Duodenal mucosa (tissue), 2 donors: ENCODE data around the gene SYCP3.
"Not testable (repeated sequence)": the region's sequence is repeated elsewhere in the genome, so short reads cannot be mapped to it uniquely, and the experiment has no call there.

Source experiments
- H3K27ac ChIP-seq: one replicate; pipeline ENCODE4 v1.7.0; 2013; ENCODE audit warnings: low read depth, low read length
- H3K27me3 ChIP-seq, 2 donors: one replicate each; pipeline ENCODE4 v1.7.0; 2013; ENCODE audit warnings: low read length in 2 of 2, control low read depth in 1 of 2; ENCODE audit not compliant: insufficient read depth in 2 of 2, control insufficient read depth in 1 of 2
- H3K36me3 ChIP-seq, 2 donors: one replicate each; pipeline ENCODE4 v1.7.0; 2013; ENCODE audit warnings: low read length in 2 of 2, control low read depth in 1 of 2; ENCODE audit not compliant: insufficient read depth in 2 of 2, control insufficient read depth in 1 of 2
- H3K4me1 ChIP-seq, 2 donors: one replicate each; pipeline ENCODE4 v1.7.0; 2013; ENCODE audit warnings: low read length in 2 of 2, control low read depth in 1 of 2; ENCODE audit not compliant: insufficient read depth in 2 of 2, control insufficient read depth in 1 of 2
- H3K4me3 ChIP-seq, 2 donors: one replicate each; pipeline ENCODE4 v1.7.0; 2013; ENCODE audit warnings: low read length in 2 of 2, low read depth in 1 of 2
- H3K9ac ChIP-seq, 2 donors: one replicate each; pipeline ENCODE4 v1.7.0; 2013; ENCODE audit warnings: low read length in 2 of 2, low read depth in 1 of 2
- H3K9me3 ChIP-seq, 2 donors: one replicate each; pipeline ENCODE4 v1.7.0; 2013; ENCODE audit warnings: low read length in 2 of 2, control low read depth in 1 of 2; ENCODE audit not compliant: control insufficient read depth in 1 of 2

SYCP3 gene

GRCh38 chr12:101691503-101692096, 47.7 kb downstream of the SYCP3 start:
- Histone ChIP-seq H3K4me3 (no peak overlapping the region), H3K36me3 (no peaks in the 10 kb centered on the region), H3K9ac (no peak overlapping the region), H3K4me1 (peaks cover 21 to 35% of the 10 kb centered on the region in 2 donors), H3K27me3 (no peaks in the 10 kb centered on the region), H3K27ac (no peak overlapping the region), H3K9me3 (peaks cover 0 to 6% of the 10 kb centered on the region in 2 donors)

GRCh38 chr12:101690544-101691098, 48.6 kb downstream of the SYCP3 start:
- Histone ChIP-seq H3K9ac (no peak overlapping the region), H3K4me3 (peak overlapping the region in 1 of 2 donors; percentile 3), H3K36me3 (no peaks in the 10 kb centered on the region), H3K27ac (no peak overlapping the region), H3K9me3 (peaks cover 0 to 6% of the 10 kb centered on the region in 2 donors), H3K4me1 (peaks cover 15 to 29% of the 10 kb centered on the region in 2 donors), H3K27me3 (no peaks in the 10 kb centered on the region)

GRCh38 chr12:101686176-101686575, 53.1 kb downstream of the SYCP3 start:
- Histone ChIP-seq H3K27ac (no peak overlapping the region), H3K9ac (no peak overlapping the region), H3K4me1 (peaks cover 1 to 16% of the 10 kb centered on the region in 2 donors), H3K27me3 (no peaks in the 10 kb centered on the region), H3K36me3 (no peaks in the 10 kb centered on the region), H3K4me3 (no peak overlapping the region), H3K9me3 (no peaks in the 10 kb centered on the region)

- Histone ChIP-seq H3K27ac (no peak overlapping the region), H3K27me3 (no peaks in the 10 kb centered on the region), H3K4me1 (peaks cover 0 to 5% of the 10 kb centered on the region in 2 donors), H3K9me3 (no peaks in the 10 kb centered on the region), H3K36me3 (no peaks in the 10 kb centered on the region), H3K9ac (no peak overlapping the region), H3K4me3 (no peak overlapping the region)
These were observed 54.2 kb downstream of the SYCP3 start for GRCh38 chr12:101685092-101685491.

GRCh38 chr12:101681627-101682026, 57.6 kb downstream of the SYCP3 start:
- not testable (repeated sequence) for H3K4me1 ChIP-seq, H3K27ac ChIP-seq, H3K9ac ChIP-seq, H3K36me3 ChIP-seq, H3K4me3 ChIP-seq, H3K27me3 ChIP-seq, H3K9me3 ChIP-seq

GRCh38 chr12:101680647-101681046, 58.6 kb downstream of the SYCP3 start:
- Histone ChIP-seq H3K4me3 (no peak overlapping the region), H3K36me3 (no peaks in the 10 kb centered on the region), H3K4me1 (no peaks in the 10 kb centered on the region), H3K27ac (no peak overlapping the region), H3K9ac (no peak overlapping the region), H3K9me3 (no peaks in the 10 kb centered on the region), H3K27me3 (no peaks in the 10 kb centered on the region)

GRCh38 chr12:101680240-101680639, 59.0 kb downstream of the SYCP3 start:
- H3K27me3 ChIP-seq: no peaks in the 10 kb centered on the region
- H3K4me1 ChIP-seq: no peaks in the 10 kb centered on the region
- no peak overlapping the region for H3K4me3 ChIP-seq
- H3K27ac ChIP-seq: no peak overlapping the region
- H3K9me3 ChIP-seq: no peaks in the 10 kb centered on the region
- H3K36me3 ChIP-seq: no peaks in the 10 kb centered on the region
- no peak overlapping the region for H3K9ac ChIP-seq
